ENCODE data around the gene SLC26A2.
"Not testable (repeated sequence)": the region's sequence is repeated elsewhere in the genome, so short reads cannot be mapped to it uniquely, and the experiment has no call there.

DNA sequence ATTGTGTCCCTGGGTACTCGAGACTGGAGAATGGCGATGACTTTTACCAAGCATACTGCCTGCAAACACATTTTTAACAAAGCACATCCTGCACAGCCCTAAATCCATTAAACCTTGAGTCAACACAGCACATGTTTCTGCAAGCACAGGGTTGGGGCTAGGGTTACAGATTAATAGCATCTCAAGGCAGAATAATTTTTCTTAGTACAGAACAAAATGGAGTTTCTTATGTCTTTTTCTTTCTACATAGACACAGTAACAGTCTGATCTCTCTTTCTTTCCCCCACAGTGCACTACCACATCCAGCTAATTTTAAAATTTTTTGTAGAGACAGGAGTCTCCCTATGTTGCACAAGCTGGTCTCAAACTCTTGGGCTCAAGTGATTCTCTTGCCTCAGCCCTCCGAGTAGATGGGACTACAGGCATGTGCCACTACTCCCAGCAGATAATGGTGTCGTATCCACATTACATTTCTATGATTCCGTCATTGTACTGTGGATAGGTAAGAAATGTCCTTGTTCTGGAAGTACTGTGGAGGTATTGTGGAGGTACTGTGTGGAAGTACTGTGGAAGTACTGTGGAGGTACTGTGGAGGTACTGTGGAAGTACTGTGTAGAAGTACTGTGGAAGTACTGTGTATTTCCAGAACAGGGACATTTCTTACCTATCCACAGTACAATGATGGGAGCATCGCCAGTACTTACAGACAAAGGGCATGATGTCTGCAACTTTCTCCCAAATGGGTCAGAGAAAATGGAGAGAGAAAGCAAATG is 17.2 kb upstream of the SLC26A2 start:
- TF ChIP-seq, protein P1, sequence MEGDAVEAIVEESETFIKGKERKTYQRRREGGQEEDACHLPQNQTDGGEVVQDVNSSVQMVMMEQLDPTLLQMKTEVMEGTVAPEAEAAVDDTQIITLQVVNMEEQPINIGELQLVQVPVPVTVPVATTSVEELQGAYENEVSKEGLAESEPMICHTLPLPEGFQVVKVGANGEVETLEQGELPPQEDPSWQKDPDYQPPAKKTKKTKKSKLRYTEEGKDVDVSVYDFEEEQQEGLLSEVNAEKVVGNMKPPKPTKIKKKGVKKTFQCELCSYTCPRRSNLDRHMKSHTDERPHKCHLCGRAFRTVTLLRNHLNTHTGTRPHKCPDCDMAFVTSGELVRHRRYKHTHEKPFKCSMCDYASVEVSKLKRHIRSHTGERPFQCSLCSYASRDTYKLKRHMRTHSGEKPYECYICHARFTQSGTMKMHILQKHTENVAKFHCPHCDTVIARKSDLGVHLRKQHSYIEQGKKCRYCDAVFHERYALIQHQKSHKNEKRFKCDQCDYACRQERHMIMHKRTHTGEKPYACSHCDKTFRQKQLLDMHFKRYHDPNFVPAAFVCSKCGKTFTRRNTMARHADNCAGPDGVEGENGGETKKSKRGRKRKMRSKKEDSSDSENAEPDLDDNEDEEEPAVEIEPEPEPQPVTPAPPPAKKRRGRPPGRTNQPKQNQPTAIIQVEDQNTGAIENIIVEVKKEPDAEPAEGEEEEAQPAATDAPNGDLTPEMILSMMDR (IDR thresholded peaks at IDR 0.05): not testable (repeated sequence)
- TF ChIP-seq POLR2A (IDR thresholded peaks at IDR 0.05): not testable (repeated sequence)
